GM23248 (cell line): Measurements from ENCODE around the gene CTIF. TPM values are rescaled to one million over a fixed set of nuclear protein-coding genes. Genes with fewer than 3 reads are reported as not detected.

Source experiments
- DNase-seq: peaks from one replicate; pipeline ENCODE4 v3.0.0-alpha.2; 2015
- H2AFZ ChIP-seq: fragments of 200-600 bp; sonication (generic); 2 replicates; pipeline ENCODE4 v1.6.1; 2016; ENCODE audit warnings: antibody characterized with exemption
- H3F3A ChIP-seq: fragments of 200-600 bp; sonication (generic); 2 replicates; pipeline ENCODE4 v1.6.1; 2016; ENCODE audit warnings: mild to moderate bottlenecking, antibody characterized with exemption, mixed run types; ENCODE audit not compliant: insufficient read depth
- H3K27ac ChIP-seq: fragments of 200-600 bp; sonication (generic); 2 replicates; pipeline ENCODE4 v1.5.1; 2016; ENCODE audit warnings: mild to moderate bottlenecking
- H3K27me3 ChIP-seq: fragments of 200-600 bp; sonication (generic); replicated peaks from 2 replicates; pipeline ENCODE4 v1.6.1; 2016; ENCODE audit warnings: mild to moderate bottlenecking; ENCODE audit not compliant: insufficient read depth
- H3K36me3 ChIP-seq: fragments of 200-600 bp; sonication (generic); 2 replicates; pipeline ENCODE4 v1.6.1; 2016; ENCODE audit warnings: low read depth, mild to moderate bottlenecking
- H3K4me1 ChIP-seq: fragments of 200-600 bp; sonication (generic); 2 replicates; pipeline ENCODE4 v1.6.1; 2016; ENCODE audit warnings: mild to moderate bottlenecking; ENCODE audit not compliant: insufficient read depth
- H3K4me2 ChIP-seq: fragments of 200-600 bp; sonication (generic); one replicate; pipeline ENCODE4 v1.6.1; 2016; ENCODE audit warnings: mild to moderate bottlenecking; ENCODE audit not compliant: unreplicated experiment
- H3K4me3 ChIP-seq: fragments of 200-600 bp; sonication (generic); 2 replicates; pipeline ENCODE4 v1.5.1; 2016; ENCODE audit warnings: mild to moderate bottlenecking
- H3K79me2 ChIP-seq: fragments of 200-600 bp; sonication (generic); 2 replicates; pipeline ENCODE4 v1.6.1; 2016; ENCODE audit warnings: mild to moderate bottlenecking; ENCODE audit not compliant: insufficient read depth
- H3K9ac ChIP-seq: fragments of 200-600 bp; sonication (generic); 2 replicates; pipeline ENCODE4 v1.6.1; 2016; ENCODE audit warnings: mild to moderate bottlenecking
- H3K9me2 ChIP-seq: fragments of 200-600 bp; sonication (generic); 2 replicates; pipeline ENCODE4 v1.6.1; 2016; ENCODE audit warnings: mixed run types, mild to moderate bottlenecking, moderate library complexity; ENCODE audit not compliant: insufficient read depth
- H3K9me3 ChIP-seq: fragments of 200-600 bp; sonication (generic); one replicate; pipeline ENCODE4 v1.6.1; 2017; ENCODE audit warnings: low read depth
- H4K20me1 ChIP-seq: fragments of 200-600 bp; sonication (generic); 2 replicates; pipeline ENCODE4 v1.6.0; 2016; ENCODE audit not compliant: insufficient read depth
- EZH2 ChIP-seq: fragments of 200-600 bp; sonication (generic); IDR thresholded peaks from 2 replicates; pipeline ENCODE4 v1.6.1; 2018; ENCODE audit warnings: antibody characterized with exemption, mild to moderate bottlenecking; ENCODE audit not compliant: insufficient read depth, poor library complexity, severe bottlenecking
- EZH2phosphoT487 ChIP-seq: fragments of 200-600 bp; sonication (generic); IDR thresholded peaks from 2 replicates; pipeline ENCODE4 v1.6.1; 2018; ENCODE audit warnings: antibody characterized with exemption, moderate library complexity, mild to moderate bottlenecking, low read depth; ENCODE audit not compliant: insufficient read depth
- WGBS, 2 experiments: methylation state at CpG; one replicate each; pipeline ENCODE4 v1.1.6; 2015 to 2017; ENCODE audit warnings: low lambda C conversion rate in 2 of 2, low coverage in 1 of 2; ENCODE audit errors: missing lambda C conversion rate in 2 of 2; 5-methylcytosine and 5-hydroxymethylcytosine counted together
- in situ Hi-C: fragments of 300-500 bp; cut with MboI; formaldehyde crosslinking; loops from 2 replicates; pipeline ENCODE4 v1.15.0; 2020
- polyA plus RNA-seq: library from polyadenylated mRNA; unstranded; fragments of >200 nt; fragmentation: Nextera tagmentation; extraction: Ambion mirVana; gene quantifications from 2 replicates; pipeline ENCODE4 v1.2.1, GENCODE V29; 2016
- total RNA-seq: library from RNA; depleted of rRNA; stranded (reverse); fragments of >200 nt; shearing (Covaris generic); gene quantifications from 2 replicates; pipeline ENCODE4 v1.2.3, GENCODE V29; 2014

Gene CTIF
- total and polyA plus RNA-seq, 2 experiments from 2014 or later: 21.5 to 46.8 TPM

DNA sequence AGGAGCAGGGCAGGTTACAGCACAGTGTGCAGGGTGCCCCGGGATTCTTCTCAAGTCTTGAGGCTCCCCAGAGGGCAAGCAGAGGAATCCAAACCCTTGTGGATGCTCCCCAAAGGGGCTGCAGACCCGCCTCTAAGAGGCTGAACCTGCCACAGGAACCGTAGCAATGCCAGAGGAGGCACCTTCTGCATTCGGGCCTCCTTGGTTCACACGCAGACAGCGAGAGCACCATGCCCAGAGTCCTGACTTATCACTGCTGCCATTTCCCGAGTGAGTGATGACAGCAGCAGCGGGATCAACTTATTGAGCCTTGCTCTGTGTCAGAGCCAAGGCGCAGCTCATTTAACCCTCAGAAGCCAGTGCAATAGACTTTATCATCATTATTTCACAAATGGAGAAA, 203.5 kb downstream of the CTIF start:
- H3K9me3 ChIP-seq: no peaks in the 10 kb centered on the region
- peaks cover 30% of the 10 kb centered on the region for H3F3A ChIP-seq
- H3K4me3 ChIP-seq: 0 out of 2 replicates have a peak overlapping the region, but pooled peaks have one; percentile 53
- no peaks in the 10 kb centered on the region for H3K9me2 ChIP-seq
- no peaks in the 10 kb centered on the region for H3K27me3 ChIP-seq
- peak overlapping the region; percentile 79 for H3K27ac ChIP-seq
- H3K79me2 ChIP-seq: peaks cover 35% of the 10 kb centered on the region; the same call in 1 of the 2 replicates
- H2AFZ ChIP-seq: no peak overlapping the region
- peaks cover 42% of the 10 kb centered on the region for H3K4me1 ChIP-seq
- H4K20me1 ChIP-seq: no peaks in the 10 kb centered on the region
- 33 to 35% methylated on average over 9 of the region's 9 CpGs for WGBS, 2 experiments
- H3K36me3 ChIP-seq: no peaks in the 10 kb centered on the region; the same call in 1 of the 2 replicates
- peak overlapping the region; percentile 69 for H3K9ac ChIP-seq
- no peak for DNase-seq
- in situ Hi-C loops: loop anchor here (10.0 to 25.0 kb wide), 2 partner anchors 62 to 195 kb away; no protein-coding TSS in a partner anchor
- H3K4me2 ChIP-seq: peak overlapping the region; percentile 80
- TF ChIP-seq EZH2: no peak
- no peak for TF ChIP-seq EZH2phosphoT487

- 1 to 3% methylated on average over 11 of the region's 11 CpGs for WGBS, 2 experiments
- H4K20me1 ChIP-seq: no peaks in the 10 kb centered on the region
- H2AFZ ChIP-seq: no peak overlapping the region
- peak overlapping the region; percentile 53 for H3K4me3 ChIP-seq
- in situ Hi-C loops: loop anchor here (10.0 to 25.0 kb wide), 2 partner anchors 62 to 194 kb away; no protein-coding TSS in a partner anchor
- no peaks in the 10 kb centered on the region for H3K9me2 ChIP-seq
- DNase-seq: peak; percentile 92
- no peaks in the 10 kb centered on the region for H3K36me3 ChIP-seq
- peak overlapping the region; percentile 80 for H3K4me2 ChIP-seq
- no peaks in the 10 kb centered on the region for H3K9me3 ChIP-seq
- H3K9ac ChIP-seq: peak overlapping the region; percentile 69
- peaks cover 34% of the 10 kb centered on the region; the same call in 1 of the 2 replicates for H3K79me2 ChIP-seq
- TF ChIP-seq EZH2phosphoT487 (no peak), EZH2 (no peak)
- H3F3A ChIP-seq: peaks cover 30% of the 10 kb centered on the region
- no peaks in the 10 kb centered on the region for H3K27me3 ChIP-seq
- peaks cover 42% of the 10 kb centered on the region for H3K4me1 ChIP-seq
- H3K27ac ChIP-seq: peak overlapping the region; percentile 79
These were observed 204.1 kb downstream of the CTIF start for GRCh38 chr18:48742706-48743475.

DNA sequence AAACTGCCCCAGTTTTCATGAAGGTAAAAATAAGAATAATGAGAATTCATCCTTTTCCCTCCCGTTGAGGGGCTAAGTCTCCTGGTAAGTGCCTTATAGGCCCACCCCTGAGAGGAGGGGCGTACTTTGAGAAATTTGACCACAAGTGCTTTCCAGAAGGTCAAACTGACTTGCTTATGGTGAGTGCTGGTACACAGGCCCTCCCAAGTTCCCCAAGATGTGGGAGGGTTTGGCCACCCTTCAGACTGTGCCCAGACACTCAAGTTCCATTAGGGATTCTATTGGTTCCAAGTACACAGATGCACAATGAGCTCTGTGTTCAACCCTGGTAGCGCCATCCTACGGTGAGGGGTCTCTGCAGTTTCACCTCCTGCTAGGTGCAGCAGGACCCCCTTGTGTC, 205.1 kb downstream of the CTIF start:
- Histone ChIP-seq H3K36me3 (no peaks in the 10 kb centered on the region), H3K4me3 (peak overlapping the region; percentile 53), H3K27ac (peak overlapping the region; percentile 79), H4K20me1 (no peaks in the 10 kb centered on the region), H3K4me2 (peak overlapping the region; percentile 80), H2AFZ (no peak overlapping the region), H3F3A (peaks cover 30% of the 10 kb centered on the region), H3K79me2 (peaks cover 28% of the 10 kb centered on the region; the same call in 1 of the 2 replicates), H3K9ac (peak overlapping the region; percentile 69), H3K27me3 (no peaks in the 10 kb centered on the region), H3K4me1 (peaks cover 42% of the 10 kb centered on the region), H3K9me3 (no peaks in the 10 kb centered on the region), H3K9me2 (no peaks in the 10 kb centered on the region)
- in situ Hi-C loops: loop anchor here (10.0 to 25.0 kb wide), 2 partner anchors 61 to 193 kb away; no protein-coding TSS in a partner anchor
- TF ChIP-seq EZH2phosphoT487 (no peak), EZH2 (no peak)
- 64 to 69% methylated on average over 4 of the region's 4 CpGs for WGBS, 2 experiments
- DNase-seq: no peak

GRCh38 chr18:48745293-48745692, 206.5 kb downstream of the CTIF start:
- WGBS, 2 experiments: 92 to 94% methylated on average over 3 of the region's 3 CpGs
- Histone ChIP-seq H3F3A (peaks cover 34% of the 10 kb centered on the region), H3K4me2 (peak overlapping the region; percentile 76), H3K9ac (peak overlapping the region; percentile 69), H4K20me1 (no peaks in the 10 kb centered on the region), H3K9me2 (no peaks in the 10 kb centered on the region), H3K4me3 (0 out of 2 replicates have a peak overlapping the region, but pooled peaks have one; percentile 19), H2AFZ (no peak overlapping the region), H3K4me1 (peaks cover 50% of the 10 kb centered on the region), H3K9me3 (no peaks in the 10 kb centered on the region), H3K27ac (peak overlapping the region; percentile 79), H3K79me2 (peaks cover 28% of the 10 kb centered on the region; the same call in 1 of the 2 replicates), H3K27me3 (no peaks in the 10 kb centered on the region), H3K36me3 (no peaks in the 10 kb centered on the region)
- DNase-seq: no peak
- no peak for TF ChIP-seq EZH2phosphoT487
- TF ChIP-seq EZH2: no peak
- in situ Hi-C loops: loop anchor here (10.0 to 25.0 kb wide), 2 partner anchors 60 to 192 kb away; no protein-coding TSS in a partner anchor
